GM21619 (cell line): Measurements from ENCODE around the gene FBXW7.
A peak's percentile ranks its signal among the peaks of the same experiment; 100 is the strongest.

Experiments used
- ATAC-seq: cut with Tn5 transposase; IDR thresholded peaks from one replicate; pipeline ENCODE4 v1.9.1; 2021; ENCODE audit not compliant: unreplicated experiment

FBXW7 gene

DNA sequence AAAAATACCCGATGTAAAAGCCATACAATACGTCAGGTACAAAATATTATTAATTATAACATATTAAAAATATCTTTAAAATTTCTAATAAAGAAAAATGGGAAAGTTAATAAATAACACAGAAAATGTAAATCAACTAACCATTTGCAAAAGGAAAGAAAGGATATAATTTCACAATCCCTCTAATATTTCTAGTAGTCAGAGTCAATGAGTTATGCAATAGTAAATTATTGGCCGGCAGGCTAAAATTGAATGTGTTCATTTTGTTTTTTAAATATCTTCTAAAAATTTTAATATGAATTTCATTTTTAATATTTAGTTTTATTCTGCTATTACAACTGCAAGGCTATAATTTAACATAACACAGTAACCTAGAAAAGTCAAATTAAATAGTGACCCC lies 155.7 kb downstream of the FBXW7 start:
- ATAC-seq = no peak

- peak; percentile 34 for ATAC-seq
Measured at GRCh38 chr4:152374606-152375285, 161.1 kb downstream of the FBXW7 start.

- ATAC-seq = peak; percentile 47
Measured at GRCh38 chr4:152374153-152374552, 161.7 kb downstream of the FBXW7 start.

DNA sequence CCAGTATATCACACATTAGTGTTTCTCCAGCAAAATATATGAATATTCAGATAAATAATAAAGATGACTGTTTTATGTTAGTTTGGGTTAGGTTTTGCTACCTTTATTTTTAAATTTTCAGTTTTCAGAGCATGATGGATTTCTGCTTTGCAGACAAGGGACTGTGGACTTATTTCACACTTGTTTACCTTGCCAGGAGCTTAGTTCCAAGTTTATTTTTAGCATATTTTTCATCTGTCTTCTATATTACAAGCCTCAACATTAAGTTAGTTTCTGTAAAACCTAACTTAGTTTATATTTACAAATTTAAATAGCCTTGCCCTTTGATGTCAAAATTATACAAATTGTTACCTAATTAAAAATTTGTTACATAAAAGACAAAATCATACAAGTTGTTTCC lies 163.4 kb downstream of the FBXW7 start:
- no peak for ATAC-seq

GRCh38 chr4:152369902-152370295 lies 166.0 kb downstream of the FBXW7 start:
- no peak for ATAC-seq

- no peak for ATAC-seq
Measured at GRCh38 chr4:152369203-152369901, 166.5 kb downstream of the FBXW7 start.

DNA sequence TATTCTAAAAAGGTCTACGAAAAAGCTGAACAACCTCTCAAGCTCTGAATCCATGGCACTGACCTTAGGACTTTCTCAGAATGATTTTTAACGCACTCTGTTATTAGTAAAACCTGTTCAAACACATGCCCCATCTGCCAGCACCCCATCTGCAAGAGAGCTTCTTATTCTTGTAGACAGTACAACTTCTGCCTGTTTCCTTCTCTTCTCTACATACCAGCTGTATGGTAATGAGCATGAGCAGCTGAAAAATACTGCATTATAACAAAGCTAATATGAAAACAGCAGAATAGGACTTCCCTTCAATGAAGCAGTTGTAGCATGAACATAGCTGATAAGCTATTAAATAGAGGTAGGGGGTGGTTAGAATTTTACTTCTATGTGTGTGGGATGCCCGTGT lies 167.9 kb downstream of the FBXW7 start:
- ATAC-seq = no peak

GRCh38 chr4:152364883-152365282 lies 171.0 kb downstream of the FBXW7 start:
- no peak for ATAC-seq

GRCh38 chr4:152364383-152364782 lies 171.5 kb downstream of the FBXW7 start:
- no peak for ATAC-seq

DNA sequence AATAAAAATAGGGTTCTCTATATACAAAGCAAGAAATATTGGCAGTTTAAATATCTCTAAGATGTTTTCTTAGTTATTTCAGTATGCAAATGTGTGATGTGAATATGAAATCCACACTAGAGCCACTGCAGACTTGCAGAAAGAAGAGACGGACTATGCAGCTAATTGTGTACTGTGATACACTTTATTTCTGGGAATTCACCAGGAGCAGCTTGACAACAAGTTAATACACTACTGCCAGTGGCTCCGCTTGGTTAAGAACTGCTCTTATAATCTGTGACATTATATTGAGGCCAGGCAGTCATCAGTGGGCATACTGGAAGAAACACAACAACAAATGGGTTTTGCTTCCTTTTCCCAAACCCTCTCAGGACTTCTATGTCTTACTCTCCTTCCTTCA lies 172.0 kb downstream of the FBXW7 start:
- no peak for ATAC-seq

- ATAC-seq = no peak
Measured at GRCh38 chr4:152363086-152363485, 172.8 kb downstream of the FBXW7 start.

DNA sequence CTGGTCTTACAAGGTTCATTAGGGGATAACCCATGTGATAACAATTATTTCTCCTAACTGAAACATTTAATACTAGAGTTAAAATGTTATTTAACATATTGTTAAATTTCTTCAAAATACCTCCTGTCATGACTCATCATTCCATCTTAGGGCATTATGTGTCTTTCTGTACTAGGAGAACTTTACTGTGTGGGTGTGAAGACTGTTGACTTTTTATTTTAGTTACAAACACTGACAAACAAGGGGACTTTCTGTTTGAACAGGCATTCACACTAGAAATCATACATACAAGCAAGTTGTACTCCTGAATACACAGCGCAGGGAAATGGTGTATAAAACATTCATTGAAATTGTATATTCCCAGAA lies 175.9 kb downstream of the FBXW7 start:
- ATAC-seq = peak; percentile 40

DNA sequence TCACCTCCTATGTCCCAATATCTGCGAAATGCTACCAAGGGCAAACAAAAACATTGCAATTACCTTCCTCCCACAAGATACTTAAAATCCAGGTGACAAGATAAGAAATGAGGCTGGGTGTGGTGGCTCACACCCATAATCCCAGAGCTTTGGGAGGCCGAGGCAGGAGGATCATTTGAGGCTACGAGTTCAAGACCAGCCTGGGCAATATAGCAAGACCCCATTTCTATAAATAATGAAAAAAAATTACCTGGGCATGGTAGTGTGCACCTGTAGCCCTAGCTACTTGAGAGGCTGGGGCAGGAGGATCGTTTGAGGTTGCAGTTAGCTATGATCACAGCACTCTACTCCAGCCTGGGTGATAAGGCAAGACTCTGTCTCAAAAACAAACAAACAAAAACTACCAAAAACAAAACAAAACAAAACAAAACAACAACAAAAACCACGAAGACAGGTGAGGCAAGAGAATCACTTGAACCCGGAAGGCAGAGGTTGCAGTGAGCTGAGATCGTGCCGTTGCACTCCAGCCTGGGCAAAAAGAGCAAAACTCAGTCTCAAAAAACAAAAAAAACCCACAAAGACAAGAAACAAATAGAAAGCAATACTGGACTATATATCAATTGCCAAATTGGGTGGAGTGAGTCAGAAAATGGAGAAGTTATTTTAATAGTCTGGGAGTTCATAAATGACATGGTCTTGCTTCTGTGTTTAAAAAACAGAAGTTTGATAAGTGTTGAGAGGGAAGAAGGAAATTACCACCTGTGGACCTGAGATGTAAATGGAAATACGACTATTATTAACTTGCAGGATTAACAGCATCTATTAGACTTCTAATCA lies 176.5 kb downstream of the FBXW7 start:
- peak; percentile 49 for ATAC-seq

DNA sequence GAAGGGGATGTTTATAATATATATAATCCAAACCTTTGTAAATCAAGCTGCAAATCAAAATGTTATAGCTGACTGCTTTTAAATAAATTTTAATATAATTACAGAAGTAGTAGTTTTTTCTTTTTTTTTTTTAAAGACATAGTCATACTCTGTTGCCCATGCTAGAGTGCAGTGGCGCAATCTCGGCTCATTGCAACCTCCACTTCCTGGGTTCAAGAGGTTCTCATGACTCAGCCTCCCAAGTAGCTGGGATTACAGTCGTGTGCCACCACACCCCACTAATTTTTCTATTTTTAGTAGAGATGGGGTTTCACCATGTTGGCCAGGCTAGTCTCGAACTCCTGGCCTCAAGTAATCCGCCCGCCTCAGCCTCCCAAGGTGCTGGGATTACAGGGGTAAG lies 178.7 kb downstream of the FBXW7 start:
- no peak for ATAC-seq

DNA sequence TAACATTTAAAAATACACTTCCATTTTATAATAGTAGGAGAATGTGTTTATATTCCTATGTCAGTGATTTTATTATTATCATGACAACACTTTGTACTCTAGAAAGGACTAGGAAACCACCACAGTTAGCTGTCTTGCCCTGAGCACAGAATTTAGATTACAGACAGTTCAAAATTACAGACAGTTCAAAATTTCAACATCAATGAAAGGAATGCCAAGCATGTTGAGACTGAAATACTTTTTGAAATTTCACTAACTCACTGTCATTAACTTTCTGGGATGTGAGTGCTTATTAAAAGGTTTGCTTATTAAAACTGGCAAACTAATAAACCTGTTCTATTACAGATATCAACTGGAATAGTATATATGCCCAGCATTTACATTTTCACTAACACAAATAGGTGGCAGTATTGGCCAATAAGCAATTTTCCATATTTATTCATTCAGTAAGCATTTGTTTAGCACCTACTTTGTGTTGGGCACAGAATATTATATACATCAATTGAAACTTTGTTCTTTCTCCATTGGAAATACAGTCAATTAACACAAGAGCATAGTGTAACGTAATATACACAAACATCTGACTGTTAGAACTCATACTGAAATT lies 179.4 kb downstream of the FBXW7 start:
- no peak for ATAC-seq

DNA sequence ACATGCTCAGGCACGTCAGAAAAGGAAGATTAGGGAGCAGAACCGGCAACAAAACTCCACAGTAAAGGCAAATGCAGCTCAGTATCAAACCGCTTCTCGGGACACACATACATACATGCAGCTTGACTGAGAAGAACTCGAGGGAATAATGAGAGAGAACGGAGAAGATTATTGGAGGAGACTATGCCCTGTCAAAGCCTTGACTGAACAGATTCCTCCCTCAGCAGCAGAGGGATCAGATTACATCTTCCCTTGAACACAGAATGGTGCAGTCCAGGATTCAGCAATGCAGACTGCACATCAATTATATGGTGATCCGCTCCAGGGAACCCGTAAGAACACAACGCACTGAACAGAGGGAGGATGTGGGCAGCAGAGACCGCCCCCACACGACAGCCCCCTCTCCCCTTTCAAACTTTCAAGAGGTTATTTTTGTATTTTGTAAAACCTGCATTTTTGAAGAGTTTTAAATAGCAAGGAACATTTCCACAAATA lies 183.2 kb downstream of the FBXW7 start:
- peak; percentile 70 for ATAC-seq

- no peak for ATAC-seq
Measured at GRCh38 chr4:152352215-152352614, 183.7 kb downstream of the FBXW7 start.

DNA sequence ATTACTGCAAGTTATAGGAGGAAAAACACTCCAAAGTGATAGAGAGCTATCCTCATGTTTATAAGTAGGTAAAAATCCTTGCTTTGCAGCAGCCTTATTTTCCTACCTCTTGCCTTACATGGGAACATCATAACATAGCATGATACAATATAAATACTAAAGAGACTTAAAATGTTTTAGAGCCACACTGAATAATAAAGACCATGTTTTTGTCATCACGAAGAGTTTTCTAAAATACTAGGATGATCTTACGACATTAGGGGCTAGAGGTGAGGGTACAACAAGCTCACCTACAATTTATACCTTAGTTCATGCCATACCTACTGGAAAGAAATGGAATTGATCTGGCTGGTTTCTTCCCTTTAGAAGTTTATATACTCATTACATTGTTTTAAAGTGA lies 184.8 kb downstream of the FBXW7 start:
- ATAC-seq = no peak

DNA sequence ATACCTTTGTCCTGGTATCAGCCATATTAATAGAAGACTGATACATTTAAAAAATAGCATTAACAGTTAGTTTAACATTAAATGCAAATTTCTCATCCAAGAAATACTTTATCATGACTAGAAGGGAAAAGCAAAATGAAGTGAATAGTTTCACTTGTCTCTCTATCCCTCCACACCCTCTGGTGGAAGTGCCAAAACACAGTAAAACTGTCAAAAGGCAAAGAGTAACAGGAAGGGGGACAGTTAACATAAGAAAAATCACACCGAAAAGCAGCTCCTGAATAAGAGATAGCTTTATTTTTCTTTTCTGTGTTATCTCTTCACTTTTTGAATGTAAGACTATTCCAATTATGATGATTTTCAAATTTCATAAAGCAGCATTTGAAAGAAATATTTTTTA lies 187.2 kb downstream of the FBXW7 start:
- ATAC-seq = no peak

DNA sequence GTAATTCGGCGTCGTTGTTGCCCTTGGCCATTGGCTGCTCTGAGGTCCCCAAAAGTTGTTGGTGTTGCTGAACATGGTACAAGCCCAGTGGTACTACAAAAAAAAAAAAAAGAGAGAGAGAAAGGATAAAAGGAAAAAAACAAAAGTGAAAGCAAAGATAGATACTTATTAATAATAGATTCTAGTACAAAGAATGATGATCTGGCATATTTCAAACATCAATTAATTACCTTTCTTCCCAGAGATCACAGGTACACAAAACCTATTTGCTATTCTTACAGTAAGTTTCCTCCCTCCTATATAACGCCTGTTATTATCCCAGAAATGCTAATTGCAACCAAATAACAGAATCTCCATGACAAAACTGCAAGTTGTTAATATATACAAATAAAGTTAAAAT lies 188.9 kb downstream of the FBXW7 start:
- no peak for ATAC-seq

DNA sequence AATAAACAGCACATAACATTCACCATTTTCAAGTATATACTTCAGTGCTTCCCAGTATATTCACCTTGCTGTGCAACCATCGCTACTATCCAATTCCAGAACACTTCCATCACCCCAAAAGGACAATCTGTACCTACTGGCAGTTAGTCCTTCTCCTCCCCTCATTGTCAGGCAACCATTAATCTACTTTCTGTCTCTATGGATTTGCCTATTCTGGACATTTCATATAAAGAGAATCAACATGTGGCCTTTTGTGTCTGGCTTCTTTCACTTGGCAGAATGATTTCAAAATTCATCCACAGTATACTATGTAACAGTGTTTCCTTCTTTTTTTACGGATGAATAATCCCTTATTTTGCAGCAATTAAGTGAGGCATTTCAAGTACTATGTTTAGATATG lies 189.4 kb downstream of the FBXW7 start:
- no peak for ATAC-seq
